NCI-H1417 treated with DMSO at 0.1 percent for 48 hours (cell line): ENCODE results near the gene KSR1.
A peak's percentile ranks its signal among the peaks of the same experiment; 100 is the strongest.
"Not testable (repeated sequence)": the region's sequence is repeated elsewhere in the genome, so short reads cannot be mapped to it uniquely, and the experiment has no call there.

Source experiments
- DNase-seq: peaks from one replicate; lab custom pipeline; 2025; lab: John Stamatoyannopoulos, UW

KSR1 gene

DNA sequence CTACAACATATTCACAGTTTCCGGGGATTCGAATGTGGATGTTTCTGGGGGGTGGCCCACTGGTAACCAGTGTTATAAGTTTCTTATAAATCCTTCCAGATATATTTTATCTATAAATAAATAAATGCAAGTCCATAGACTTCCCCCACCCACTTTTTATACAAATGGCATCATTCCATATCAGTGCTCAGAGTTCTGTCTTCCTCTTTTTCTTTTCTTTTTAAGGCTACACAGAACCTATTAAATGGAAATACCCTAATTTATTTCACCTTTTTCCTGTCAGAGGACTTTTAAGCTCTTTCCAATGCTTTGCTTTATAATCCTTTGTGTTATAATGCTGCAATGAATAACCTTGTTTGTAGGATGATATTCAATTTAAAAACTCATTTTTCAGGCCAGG, 178.5 kb downstream of the KSR1 start:
- DNase-seq = no peak

DNA sequence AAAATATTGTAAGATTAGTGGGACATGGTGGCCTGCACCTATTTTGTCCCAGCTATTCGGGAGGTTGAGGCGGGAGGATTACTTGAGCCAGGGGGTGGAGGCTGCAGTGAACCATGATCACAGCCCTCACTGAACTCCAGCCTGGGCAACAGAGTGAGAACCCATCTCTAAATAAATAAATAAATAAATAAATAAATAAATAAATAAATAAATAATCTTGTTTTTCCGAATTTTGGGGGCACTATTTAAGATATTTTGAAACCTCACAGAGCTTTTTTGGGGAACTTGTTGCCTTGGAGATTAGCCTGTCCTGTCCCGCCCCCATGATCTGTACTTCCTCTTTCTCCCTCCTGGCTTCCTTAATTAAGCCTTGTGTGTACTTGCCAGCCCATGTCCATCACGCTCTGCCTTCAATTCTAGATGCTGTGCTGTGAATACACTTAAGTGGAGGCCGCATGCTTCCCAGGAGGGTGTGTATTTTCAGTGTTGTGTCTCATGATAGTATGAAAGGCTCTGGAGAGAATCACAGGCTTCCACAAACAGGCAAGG, 179.1 kb downstream of the KSR1 start:
- DNase-seq = no peak

DNA sequence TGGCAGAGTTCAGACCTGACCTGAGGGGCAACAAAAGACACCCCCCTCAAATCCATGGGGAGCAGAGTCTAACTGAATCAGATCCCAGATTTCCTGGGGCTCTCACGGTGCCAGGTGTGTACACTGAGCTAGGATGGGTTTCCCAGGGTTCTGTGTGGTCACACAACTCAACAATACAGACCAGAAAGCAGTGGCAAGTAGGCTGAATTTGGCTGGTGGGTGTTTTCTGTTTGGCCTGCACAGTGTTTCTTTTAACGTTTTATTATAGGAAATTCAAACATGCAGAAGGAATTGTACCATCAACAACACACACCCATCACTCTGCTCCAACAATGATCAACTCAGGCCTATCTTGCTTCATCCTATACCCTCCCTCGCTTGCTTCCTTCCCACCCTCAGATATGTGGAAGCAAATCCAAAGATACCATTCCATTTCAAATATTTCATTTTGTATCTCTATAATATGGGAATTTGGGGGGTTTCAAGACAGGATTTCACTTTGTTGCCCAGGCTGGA, 179.8 kb downstream of the KSR1 start:
- not testable (repeated sequence) for DNase-seq

DNA sequence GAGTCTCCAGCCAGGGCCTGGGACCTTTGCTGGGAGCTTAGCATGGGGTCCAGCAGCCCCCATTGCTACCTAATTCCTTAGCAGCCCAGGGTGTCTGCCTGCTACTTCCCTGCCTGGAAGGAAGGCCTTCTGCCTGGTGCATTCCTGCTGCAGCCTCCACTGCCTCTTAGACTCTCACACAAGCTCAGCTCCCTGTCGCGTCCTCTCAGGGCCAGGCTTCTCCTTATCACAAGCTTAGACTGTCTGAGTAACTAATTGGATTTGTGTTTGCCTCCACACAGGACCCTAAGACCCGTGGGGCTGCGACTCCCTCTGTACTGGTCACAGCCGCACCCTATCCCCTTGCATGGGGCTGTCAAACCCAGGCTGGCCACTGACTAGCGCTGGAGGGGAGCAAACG, 181.6 kb downstream of the KSR1 start:
- DNase-seq = not testable (repeated sequence)

DNA sequence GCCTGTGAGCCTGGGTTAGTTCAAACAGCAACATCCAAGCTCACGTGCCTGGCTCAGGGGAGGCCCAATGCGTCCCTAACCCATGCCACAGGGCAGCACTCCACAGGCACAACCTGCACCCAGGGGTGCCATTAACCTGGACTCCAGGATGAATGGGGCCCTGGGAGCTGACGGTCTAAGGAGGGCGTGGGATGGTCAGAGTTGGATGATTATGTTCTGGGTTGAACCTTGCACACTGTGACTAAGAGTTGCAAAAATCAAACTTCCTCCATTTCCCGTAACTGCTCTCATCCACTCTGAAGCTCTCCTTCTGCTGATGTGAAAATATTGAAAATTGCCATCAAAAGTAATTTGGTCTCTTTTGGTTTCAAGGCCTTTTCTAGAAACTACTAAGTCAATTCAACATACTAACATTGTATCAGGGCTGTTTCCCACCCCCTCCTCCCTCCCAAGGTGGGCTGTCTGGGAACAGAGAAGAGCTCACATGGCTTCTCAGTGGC, 182.2 kb downstream of the KSR1 start:
- not testable (repeated sequence) for DNase-seq

DNA sequence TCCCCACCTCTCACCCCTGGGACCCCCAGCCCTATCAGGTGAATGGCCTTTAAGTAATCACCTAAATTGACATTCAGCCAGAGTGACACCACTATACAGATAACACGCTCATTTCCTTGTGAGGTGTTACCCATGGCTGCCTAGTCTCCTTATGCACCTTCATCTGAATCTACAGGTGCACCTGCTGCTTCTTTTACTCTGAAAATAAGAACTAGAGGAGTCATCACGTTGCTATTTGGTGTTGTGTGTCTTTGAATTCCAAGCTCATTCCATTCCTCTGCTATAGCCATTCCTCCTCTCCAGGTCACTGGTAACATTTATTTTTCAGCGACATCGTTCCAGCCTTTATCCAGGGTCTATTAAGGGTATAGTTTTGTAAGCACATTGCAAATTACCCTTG, 184.5 kb downstream of the KSR1 start:
- DNase-seq = no peak

DNA sequence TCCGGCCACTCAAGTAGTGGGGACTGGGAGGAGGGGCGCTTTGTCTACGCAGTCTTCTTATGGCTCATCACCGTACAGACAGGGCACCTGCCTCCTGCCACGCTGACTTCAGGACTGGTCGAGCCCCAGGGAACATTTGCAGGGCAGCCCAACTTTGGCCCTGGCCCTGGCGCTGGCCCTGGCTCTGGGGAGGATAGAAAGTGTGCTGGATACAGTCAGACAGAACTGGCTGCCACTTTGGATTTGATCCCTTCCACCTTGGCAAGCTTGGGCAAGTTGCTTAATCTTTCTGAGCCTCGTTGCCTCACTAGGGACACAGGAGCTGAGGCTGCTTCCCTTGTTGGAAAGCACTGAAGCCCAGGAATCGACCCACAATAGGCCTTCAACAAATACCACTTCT, 188.3 kb downstream of the KSR1 start:
- no peak for DNase-seq

DNA sequence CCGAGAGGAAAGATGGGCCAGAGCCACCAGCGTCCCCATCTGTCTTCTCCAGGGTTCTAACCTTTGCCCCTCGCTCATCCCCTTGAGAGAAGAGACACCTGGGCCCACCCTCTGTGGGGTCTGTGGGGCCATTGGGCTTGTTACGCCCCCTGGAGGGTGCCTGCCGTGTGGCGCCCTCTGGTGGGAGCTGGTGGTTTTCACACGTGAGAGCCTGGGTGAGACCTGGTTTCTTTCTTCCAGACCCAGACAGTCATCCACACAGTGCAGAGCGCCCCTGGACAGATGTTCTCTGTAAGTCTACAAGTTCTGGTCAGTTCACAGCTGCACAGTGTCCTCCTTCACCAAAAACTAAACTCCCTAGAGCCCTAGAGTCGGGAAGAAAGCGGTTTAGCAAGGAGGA, 189.4 kb downstream of the KSR1 start:
- DNase-seq = not testable (repeated sequence)

DNA sequence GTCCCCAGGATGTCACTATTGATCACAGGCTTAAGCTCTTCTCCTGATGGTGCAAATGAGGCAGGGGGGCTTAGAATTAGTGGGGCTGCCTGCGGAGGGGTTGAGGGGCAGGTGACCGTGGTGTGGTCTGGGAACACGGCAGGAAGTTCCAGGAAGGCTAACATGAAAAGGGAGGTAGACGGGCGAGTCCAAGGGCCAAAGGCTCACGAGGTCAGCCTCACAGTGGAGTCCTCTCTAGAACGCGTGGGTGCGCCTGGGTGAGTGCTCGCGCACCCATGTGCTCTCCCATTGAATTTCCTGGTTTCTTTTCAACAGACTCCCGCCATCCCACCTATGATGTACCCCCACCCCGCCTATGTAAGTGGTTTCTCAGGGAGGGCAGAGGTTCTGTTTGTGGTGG, 190.0 kb downstream of the KSR1 start:
- no peak for DNase-seq

DNA sequence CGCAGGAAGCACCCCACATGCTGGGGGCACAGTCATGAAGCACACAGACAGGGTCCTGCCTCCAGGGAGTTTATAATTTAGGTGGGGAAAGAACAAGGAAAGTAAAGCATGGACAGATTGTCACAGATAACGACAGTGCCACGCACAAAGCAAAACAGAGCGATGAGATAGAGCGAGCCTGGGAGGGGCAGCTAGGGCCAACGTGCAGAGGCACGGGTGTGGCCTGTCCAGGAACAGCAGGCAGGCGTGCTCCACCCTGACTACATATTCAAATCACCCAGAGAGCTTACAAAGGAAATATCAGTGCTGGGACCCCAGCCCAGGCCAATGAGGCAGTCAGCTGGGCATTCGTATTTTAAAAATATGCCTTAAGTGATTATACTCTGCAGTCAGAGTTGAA, 191.5 kb downstream of the KSR1 start:
- DNase-seq = no peak

DNA sequence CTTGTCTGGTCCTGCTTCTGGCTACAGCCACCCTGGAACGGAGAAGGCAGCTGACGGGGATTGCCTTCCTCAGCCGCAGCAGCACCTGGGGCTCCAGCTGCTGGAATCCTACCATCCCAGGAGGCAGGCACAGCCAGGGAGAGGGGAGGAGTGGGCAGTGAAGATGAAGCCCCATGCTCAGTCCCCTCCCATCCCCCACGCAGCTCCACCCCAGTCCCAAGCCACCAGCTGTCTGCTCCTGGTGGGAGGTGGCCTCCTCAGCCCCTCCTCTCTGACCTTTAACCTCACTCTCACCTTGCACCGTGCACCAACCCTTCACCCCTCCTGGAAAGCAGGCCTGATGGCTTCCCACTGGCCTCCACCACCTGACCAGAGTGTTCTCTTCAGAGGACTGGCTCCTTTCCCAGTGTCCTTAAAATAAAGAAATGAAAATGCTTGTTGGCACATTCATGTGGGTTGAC, 192.9 kb downstream of the KSR1 start:
- DNase-seq = not testable (repeated sequence)

DNA sequence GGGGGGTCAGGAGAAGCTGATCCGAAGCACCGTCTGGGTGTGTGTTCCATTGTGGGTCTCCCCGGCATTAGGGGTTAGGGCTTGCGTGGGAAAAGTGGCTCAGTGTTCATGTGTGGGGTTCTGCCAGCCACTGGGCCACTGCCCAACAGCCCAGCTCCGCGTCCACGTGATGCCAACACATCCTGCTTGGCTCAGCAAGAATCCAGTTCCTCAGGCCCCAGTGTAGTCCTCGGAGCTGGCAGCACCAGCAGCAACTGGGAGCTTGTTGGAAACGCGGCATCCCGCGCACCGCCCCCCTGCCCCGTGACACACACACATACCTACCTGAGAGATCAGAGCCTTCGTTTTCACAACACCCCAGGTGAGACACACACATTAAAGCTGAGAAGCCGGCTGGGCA, 193.7 kb downstream of the KSR1 start:
- no peak for DNase-seq

DNA sequence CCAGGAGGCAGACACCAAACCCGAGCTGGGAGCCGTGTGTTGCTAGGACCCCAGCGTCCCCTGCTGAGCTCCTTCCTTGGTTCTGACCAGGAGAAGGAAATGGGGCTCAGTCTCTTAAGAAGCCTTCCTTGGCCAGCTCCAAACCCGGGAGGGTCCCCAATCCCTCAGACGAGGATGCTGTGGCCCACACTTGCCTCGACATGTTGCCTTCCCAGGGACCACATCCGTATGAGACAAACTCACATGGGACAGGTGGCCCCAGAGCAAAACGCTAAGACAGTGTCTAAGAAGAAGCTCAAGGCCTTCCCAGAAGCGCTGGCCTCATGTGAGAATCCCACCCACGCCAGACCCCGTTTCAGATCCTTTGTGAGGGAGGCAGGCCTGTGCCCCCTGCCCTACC, 194.6 kb downstream of the KSR1 start:
- no peak for DNase-seq

DNA sequence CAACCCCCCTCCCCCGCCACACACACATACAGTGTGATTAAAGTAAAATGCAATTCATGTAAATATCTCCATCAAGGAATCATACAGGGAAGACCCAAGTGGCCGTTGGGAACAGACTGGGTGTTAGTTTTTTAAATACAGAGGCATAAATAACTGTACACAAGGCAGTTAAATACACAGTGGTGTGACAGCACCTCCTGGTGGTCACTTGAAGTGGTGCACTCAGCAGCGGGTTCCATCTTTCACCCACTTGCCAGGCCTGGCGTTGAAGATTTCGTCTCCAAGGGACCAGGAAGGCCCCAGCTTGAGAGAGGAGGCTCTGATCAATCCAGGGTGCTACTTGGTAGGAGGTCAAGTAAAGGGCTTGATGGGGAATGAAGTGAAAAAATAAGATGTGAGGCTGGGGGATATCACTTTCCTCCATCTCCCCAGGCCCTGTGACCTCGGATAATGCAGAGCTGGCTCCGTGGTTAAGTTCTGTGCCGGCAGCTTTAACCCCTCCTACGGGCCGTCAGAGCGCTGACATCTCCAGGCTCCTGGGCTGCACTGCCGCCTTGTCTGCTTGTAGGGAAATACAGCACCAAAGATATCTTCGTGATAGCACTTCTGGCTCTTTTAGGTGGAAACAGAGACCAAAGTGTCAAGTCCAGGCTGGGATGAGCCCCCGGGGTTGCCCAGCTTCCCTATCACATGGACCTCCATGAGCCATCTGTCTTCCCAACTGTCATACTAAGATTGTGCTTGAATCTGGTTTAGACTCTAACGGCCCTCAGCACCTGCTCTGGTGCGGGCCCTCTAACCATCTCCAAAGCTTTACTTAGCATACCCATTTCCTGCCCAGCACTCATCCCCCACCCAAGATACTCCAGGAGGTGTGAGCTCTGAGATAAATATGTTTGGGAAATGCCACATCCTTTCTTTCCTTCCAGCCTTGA, 195.4 kb downstream of the KSR1 start:
- no peak for DNase-seq

DNA sequence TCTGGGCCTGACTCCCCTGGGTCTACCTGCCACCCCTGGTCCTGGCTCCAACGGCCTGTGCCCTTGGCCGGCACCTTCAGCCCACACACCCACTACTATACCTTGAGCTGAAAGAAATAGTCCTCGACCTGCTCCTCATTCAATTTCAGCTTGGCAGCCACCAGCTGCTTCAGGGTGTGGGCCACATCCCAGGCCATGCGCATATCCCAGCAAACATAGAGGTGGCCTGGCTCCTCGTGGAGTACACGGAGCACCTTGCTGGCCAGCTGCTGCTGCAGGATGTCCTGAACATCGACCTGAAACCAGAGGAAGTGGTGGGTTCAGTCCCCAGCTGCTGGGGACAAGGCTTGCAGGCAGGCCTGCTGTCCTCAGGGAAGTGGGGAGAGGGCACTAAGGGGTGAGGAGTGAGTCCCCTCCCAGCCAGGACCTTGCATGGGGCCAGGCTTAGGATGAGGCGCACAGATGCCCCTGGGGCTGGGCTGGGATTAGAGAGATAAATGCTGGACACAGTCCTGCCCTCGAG, 197.3 kb downstream of the KSR1 start:
- not testable (repeated sequence) for DNase-seq

DNA sequence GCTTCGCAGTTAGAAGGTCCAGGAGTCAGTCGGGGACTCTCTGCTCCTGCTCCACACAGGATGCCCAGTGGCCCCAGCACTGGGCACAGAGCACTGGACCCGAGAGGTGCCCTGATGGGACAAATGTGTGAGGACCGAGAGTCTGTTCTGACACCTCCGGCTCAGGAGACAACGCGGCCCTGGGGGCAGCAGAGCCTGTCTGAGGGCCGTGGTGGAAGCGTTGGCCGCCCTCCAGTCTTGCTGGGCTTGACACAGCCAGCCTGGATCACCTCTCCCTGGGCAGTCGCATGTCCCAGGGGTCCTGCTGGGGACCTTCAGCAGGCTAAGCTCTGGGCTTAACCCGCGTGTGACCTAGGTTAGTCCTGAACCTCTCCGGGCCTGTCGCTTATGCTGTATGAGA, 197.9 kb downstream of the KSR1 start:
- no peak for DNase-seq

DNA sequence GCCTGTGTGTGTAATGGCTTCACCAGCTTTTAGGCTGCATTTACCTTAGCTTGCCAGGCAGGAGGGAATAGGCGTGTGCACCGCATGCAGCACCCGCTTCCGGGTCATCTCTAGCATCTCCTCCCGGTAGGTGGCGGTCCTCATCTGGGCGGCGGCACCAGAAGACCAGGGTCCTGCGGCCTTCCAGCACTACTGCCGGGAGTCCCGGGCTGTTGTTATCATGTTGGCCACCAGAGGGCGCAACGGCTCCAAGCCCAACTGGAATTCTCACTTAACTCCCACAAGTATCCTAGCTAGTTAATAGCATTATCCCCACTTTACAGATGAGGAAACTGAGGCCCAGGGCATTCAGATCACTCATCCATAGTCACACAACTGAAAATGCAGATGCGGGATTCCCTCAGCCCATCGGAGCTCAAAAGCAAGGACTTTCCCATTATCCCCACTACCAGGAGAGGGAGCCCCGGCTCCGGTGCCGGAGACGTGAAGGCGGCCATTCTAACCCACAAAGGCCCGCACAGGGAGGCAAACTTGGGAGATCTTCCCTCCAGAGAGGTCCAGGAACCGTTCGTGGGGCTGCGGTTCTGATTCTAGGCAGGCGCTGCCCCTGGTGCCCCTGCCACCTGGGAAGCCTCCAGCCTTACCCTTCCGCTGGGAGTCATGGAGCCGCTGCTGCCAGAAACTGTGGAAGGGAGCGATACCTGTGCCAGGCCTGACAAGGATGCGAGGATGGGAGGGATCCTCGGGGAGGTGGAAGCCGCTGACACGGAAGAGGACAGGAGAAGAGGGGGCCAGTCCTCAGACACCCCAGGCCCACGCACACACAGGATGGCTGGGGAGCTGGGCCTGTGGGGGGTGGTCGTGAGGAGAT, 198.6 kb downstream of the KSR1 start:
- DNase-seq = peak; percentile 2

DNA sequence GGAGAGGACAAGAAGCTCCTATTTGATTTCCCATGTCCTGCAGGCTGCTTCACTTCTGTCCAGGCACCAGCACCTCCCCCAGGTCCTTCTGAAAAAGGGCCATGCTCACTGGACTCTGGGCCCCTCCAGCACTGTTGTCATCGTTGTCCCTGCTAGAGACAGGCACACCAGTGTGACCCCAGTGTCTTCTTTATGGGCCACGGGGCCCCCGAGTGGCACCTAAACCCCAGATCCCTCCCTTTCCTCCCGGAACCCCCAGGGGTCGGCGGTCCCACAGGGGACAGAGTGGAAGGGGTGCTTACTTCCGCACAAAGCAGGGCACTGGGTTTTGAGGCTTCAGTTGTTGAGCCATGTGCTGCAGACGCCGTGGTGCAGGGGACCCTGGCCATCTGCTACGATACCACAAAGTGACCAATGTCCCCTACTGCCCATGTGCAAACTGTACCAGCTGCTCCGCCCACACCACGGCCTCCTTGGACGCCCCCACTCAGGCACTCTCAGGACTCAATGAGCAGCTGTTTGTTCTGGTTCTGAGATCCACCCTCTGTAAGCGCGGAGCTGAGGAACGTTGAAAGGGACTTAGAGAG, 199.4 kb downstream of the KSR1 start:
- not testable (repeated sequence) for DNase-seq

DNA sequence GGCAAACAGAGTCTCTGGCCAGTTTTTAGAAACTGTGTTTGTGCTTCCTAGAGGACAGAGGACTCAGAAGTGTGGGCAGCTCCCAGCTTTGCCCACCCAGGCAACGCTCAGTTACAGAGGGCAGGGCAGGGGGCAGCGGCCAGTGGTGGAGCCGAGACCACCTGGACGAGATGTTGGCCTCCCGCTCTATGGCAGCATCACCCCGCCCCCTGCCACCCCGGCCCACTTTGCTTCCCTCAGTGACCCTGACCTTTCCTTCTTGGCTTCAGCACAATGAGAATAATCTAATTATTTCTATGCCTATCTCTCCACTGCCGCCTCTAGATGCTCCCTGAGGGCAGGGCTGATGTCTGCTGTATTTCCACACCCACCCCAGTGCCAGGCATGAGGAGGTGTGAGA, 200.4 kb downstream of the KSR1 start:
- DNase-seq = not testable (repeated sequence)

DNA sequence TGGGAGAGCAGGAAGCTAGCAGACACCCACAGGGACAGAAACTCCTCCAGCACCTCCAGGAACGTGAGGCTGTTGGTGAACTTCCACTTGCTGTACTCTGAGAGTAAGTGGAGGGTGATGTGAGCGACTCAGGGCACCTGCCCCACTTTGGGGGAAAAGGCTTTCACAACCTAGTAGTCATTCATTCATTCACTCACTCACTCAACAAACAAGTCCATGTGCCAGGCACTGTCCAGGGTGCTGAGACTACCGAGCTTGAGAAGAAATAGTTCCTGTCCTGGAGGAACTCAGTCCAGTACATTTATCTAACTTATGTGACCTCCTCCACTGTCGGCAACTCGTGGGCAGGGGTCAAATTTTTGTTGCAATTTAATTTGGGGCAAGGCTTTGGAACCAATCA, 201.4 kb downstream of the KSR1 start:
- DNase-seq = no peak

DNA sequence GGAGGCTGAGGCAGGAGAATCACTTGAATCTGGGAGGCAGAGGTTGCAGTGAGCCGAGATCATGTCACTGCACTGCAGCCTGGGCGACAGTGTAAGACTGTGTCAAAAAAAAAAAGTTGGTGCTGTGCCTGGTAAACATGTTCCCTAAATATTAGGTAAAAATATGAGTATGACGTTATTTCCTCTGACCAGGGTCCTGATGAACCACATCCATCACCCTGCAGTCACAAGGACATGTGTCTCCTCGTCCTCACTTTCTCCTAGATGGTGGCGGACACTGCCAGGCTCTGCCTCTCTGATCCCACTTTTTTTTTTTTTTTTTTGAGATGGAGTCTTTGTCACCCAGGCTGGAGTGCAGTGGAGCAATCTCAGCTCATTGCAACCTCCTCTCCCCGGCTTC, 203.4 kb downstream of the KSR1 start:
- DNase-seq = no peak

DNA sequence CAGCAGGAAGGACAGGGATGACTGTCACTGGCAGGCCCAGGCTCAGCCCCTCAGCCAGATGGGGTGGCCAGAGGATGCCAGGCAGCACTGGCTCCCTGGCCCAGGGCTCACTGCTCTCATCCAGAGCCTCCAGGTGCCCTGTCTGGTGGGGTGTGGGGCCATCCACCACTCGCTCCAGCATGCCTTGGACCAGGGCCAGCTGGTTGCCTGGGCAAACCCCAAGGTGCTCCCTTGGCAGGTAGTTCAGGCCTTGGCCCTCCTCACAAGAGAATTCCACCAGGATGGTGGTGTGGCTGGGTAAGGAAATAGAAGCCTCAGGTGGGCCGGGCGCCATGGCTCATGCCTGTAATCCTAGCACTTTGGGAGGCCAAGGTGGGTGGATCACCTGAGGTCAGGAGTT, 204.2 kb downstream of the KSR1 start:
- no peak for DNase-seq
